DMS153 treated with DMSO at 0.1 percent for 48 hours (cell line): ENCODE data around the gene IGSF5.
"Not testable (repeated sequence)": the region's sequence is repeated elsewhere in the genome, so short reads cannot be mapped to it uniquely, and the experiment has no call there.

Source experiments
- DNase-seq: peaks from one replicate; lab custom pipeline; 2025; ENCODE audit not compliant: unreplicated experiment; lab: John Stamatoyannopoulos, UW

Gene IGSF5

DNA sequence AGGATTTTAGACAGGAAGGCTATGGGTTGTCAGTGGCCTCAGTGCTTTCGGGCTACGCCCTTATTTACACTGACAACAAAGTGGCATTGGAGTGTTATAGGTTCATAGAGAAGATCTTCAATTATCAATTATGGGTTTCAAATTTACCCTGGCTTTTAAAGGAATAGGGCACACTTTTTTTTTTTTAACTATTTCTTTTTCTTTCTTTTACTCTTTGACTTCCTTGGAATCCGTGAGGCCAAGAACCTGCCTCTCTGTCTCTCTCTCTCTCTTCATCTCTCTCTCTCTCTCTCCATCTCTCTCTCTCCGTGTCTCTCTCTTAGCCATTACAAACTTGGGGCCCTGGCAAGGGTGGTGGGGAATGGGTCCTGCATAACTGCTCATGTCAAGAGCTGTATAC lies at the start of gene IGSF5:
Gene IGSF5 (plus strand): TSS at position 301 of the 400 bp plus-strand sequence. CDS start 327 bp downstream, outside the sequence.
- not testable (repeated sequence) for DNase-seq

DNA sequence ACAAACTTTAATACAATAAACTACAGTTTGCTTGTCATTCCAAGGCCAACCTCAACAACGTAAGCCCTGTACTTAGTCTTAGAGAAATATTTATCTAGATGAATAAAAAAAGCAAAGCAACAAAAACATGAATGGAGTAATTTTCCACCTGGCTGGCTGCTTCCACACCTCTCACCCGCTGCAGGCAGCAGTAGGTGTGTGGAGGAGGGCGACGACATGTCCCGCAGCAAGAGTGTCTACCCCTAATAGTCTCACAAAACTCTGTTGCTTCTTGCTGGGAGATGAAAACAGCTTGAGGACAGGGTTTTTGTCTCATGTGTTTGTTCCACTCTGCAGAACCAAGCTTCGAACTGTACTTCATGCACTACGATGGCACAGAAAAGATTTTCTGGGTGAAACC lies 48.8 kb upstream of the IGSF5 start:
- no peak for DNase-seq

DNA sequence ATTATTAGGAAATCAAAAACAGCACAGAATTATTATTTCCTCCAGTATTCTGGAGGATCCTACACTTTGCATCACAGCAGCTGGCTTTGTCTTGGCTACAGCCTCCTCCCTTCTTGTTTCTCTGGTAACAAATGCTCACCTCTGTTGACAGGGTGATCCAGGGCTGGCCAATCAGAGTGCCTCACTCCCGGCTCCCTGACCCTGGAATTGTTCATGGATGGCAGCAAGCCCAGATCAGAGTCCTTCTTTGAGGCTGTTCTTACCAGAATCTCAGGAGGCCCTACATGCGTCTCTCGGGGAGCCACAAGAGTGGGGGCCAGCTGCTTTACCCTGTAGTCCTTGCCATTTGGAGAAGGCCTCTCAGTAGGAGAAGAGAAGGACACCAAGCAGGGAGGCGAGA lies 48.4 kb upstream of the IGSF5 start:
- DNase-seq: no peak

DNA sequence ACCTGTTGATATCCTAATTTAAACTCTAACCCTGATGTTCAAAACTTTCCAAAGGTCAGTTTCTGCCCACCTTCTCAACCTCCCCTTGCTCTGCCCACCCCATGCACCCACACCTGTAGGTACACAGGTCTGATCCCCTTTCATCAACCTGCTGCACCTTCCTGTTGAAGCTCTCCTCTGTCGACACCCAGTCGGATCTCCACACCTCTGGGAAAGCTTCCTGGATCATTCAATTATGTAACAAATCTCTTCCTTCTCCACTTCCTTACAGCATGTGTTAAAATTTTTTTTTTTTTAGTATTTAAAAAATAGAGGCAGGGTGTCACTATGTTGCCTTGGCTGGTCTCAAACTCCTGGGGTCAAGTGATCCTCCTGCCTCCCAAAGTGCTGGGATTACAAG lies 44.7 kb upstream of the IGSF5 start:
- DNase-seq: no peak

DNA sequence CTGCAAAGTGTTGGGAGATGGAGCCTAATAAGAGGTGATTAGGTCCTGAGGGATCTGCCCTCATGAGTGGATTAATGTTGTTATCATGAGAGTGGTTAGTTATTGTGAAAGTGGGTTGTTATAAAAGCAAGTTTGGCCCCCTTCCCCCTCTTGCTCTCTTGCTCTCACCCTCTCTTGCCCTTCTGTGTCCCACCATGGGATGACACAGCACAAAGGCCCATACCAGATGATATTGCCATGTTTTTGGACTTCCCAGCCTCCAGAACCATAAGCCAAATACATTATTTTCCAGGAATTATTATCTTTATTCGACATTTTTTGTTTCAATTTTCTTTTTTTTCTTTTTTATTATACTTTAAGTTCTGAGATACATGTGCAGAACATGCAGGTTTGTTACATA lies 41.4 kb upstream of the IGSF5 start:
- no peak for DNase-seq

DNA sequence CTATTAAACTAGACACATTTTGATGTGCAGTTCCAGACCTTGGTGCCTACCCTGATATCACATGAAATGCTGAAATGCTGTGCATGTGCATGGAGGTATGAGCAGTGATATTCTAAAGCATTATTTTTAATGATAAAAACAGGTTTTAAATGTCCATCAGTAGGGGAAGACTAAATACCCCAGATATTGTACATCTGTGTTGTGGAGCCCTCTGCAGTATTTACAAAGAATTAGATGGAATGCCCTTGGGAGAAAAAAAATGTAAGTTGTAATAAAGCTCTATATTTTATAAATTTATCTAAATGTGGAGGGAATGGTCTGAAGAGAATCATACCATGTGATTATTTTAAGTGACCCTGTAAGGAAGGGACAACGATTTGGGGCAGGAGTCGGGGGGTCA lies 39.1 kb upstream of the IGSF5 start:
- no peak for DNase-seq

DNA sequence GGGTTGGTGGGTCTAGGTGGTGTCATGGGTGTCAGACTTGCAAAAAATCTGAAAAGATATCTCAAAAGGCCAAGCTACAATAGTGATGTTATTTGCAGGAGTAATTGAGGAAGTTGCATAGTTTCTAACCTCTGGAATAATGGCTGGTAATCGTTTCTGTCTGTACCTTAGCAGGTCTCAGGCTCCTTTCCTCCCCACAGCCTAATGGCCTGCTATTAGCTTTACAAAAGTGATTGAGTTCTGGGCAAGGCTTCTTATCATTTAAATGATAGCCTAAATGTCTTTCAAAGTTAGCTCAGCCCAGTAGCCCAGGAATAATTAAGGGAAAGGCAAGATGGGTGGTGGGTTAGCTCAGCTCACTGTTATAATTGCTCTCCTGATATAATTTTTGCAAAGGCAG lies 37.7 kb upstream of the IGSF5 start:
- no peak for DNase-seq

DNA sequence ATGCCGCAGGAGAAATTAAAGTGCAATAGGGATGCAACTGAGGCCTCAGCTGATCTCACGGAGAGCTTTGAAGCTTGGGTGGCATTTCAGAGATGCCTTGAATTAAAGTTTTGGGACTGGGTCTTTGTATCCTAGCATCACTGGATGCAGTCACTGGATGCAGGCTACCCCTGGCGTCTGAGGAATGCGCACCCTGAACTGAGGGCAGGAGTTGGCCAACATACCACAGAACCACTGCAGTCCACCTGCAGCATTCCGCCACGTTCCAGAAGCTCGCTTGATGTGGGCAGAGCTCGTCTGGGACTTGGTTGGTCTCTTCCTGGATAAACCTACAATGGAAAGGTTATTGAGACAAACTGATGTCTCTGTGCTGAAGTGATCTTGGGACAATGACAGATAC lies 34.1 kb upstream of the IGSF5 start:
- DNase-seq: no peak

DNA sequence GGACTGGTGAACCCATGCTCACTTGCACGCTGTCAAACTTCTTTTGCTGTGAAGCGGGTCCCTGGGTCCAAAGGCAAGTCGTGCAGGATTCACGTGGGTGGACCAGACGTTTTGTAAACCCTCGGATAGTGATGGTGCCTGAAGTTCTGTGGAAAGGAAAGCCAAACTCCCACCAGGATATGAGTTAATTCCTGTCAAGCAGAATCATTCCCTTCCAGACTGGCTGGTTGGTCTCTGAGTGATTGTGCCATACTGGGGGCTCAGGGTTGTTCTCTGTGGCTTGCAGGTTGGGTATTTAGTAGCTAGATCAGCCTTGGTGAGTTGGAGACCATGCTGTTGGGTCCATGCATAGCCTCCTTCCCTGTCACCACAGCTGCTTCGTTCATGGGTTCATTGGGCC lies 32.7 kb upstream of the IGSF5 start:
- DNase-seq: no peak

DNA sequence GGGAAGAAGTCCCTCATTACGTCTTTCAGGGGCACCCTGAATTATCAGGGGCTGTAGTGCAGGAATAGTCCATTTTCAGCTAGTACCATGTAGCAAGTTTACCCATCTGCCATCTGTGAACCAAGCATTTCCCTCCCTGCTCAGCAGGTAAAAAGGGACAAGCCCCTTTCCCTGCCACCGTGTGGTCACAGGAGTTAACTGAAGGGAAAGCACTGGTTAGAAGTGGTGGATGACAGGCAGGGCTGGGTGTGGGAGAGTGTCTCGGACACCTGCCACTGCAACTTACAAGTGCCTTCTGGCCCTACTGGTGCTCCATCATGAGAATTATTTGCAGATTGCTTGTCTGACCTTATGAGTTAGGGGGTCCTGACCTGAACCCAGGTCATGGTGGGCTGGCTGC lies 32.0 kb upstream of the IGSF5 start:
- DNase-seq: no peak

DNA sequence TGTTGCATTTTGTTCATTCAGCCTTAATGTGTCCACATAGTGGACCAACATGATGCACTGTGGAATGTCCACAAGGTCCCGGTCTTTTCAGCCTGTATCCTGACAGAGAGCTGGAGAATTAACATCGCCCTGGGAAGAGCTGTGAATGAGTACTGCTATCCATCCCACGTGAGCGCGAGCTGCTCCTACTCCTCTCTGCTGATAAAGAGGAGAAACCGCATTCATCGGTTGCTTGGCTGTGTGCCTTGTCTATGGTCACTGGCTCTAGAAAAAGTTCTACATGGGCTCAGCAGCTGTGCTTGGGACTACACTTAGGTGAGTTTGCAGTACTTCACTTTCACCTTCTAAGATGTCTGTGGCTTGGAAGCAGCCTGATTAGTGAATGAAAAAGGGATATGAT lies 31.1 kb upstream of the IGSF5 start:
- no peak for DNase-seq

DNA sequence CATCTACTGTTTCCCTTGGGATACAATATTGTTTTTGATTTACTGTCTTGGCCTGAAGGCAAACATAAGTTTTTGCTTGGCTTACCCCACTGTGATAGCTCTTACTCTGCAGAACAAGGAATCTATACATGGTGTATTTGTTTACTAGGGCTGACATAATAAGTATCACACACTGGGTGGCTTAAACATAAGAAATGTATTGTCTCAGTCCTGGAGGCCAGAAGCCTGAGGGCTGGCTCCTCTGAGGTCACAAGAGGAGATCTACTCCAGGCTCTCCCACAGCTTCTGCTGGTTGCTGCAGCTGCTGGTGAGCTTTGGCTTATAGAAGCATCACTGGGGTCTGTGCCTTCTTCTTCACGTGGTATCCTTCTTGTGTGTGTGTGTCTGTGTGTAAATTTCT lies 30.7 kb upstream of the IGSF5 start:
- DNase-seq: no peak

DNA sequence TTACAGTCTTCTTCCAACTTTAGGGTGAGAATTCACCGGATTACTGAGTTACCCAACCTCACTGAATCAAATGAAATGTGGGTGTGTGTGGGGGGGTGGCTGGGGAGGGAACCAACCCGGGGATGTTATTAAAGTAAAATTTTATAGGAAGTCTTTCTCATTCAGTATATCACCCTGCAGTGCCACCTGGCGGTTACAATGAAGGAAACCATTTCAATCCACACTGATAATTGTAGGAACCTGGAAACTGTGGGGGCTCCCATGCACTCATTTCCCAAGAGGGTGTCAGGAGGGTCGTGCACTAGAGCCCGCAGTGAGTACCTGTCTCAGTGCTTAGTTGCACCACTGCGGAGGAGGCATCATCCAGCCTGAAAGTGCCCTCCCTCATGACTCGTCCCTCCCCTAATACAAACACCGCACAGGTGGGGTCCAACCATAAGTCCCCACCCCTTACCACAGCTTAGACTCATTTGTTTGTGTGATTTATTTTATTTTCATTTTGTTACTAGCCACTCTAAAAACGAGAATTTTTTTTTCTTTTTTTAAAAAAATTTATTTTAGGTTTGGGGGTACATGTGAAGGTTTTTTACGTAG lies 29.1 kb upstream of the IGSF5 start:
- DNase-seq: peak; percentile 49

DNA sequence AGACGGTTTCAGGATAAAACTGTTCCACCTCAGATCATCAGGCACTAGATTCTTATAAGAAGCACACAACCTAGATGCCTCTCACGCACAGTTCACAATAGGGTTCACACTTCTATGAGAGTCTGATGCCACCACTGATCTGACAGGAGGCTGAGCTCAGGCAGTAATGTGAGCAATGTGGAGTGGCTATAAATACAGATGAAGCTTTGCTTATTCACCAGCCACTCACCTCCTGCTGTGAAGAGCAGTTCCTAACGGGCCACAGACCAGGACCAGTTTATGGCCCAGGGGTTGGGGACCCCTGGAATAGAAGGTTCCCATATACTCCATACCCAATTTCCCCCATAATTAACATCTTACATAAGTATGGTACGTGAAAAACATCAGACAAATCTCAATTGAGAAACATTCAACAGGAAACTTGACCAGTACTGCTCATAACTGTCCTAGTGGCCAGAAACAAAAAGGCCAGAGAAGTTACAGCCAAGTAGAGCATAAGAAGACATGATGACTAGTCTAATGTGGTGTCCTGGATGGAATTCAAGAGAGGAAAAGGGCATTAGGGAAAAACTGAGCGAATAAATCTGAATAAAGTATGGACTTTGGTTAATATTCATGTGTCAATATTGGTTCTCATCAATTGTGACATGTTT lies 24.7 kb upstream of the IGSF5 start:
- DNase-seq: no peak

DNA sequence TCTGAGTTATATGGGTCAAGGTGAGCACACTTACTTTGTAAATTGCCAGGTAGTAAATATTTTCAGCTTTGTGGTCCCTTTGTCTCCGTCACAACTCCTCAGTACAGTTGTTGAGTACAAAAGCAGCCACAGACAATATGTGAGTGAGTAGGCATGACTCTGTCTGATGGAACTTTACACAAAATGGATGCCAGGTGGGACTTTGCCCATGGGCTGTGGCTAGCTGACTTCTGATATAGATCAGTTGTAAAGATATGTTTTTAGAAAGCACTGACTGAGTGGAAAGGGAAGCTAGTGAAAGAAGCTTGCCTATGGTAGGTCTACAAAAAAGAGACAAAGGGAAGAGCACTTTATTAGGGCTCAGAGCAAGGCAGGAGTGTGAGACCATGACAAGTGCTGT lies 23.1 kb upstream of the IGSF5 start:
- DNase-seq: no peak

DNA sequence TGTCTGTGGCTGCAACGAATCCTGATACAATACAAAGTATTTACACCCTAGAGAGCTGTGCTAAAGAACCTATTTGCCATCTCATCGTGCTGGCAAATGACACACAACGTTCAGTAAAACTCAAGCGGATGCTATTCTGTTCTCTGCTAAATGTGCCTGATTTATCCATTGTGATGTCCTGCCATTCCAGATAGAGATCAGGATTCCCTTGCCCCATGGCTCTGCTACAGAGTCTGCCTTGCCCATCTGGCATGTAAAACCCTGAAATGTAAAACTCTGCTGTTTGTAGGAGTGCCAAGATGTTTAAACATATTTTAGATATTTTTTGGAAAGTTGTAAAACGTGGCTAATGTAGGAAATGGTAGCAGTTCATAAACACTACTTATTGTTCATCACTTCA lies 20.0 kb upstream of the IGSF5 start:
- no peak for DNase-seq

DNA sequence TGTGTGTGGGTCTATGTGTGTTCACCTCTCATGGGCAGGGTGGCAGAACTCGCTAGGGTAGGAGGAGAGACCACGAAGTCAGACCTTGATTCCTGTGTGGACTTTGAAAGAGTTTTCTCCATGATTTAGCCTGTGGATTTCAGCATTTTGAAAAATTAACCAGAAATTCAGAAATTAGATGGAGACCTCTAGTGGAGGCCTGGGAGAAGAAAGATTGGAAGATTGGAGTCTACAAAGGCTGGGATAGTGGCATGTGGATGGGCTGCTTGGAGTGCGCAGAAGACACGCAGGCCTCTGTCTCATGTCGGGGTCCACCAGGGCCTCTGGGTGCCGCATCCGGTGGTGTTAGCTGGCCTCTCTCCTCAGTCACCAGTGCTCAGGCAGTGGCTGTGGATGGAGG lies 18.9 kb upstream of the IGSF5 start:
- no peak for DNase-seq

DNA sequence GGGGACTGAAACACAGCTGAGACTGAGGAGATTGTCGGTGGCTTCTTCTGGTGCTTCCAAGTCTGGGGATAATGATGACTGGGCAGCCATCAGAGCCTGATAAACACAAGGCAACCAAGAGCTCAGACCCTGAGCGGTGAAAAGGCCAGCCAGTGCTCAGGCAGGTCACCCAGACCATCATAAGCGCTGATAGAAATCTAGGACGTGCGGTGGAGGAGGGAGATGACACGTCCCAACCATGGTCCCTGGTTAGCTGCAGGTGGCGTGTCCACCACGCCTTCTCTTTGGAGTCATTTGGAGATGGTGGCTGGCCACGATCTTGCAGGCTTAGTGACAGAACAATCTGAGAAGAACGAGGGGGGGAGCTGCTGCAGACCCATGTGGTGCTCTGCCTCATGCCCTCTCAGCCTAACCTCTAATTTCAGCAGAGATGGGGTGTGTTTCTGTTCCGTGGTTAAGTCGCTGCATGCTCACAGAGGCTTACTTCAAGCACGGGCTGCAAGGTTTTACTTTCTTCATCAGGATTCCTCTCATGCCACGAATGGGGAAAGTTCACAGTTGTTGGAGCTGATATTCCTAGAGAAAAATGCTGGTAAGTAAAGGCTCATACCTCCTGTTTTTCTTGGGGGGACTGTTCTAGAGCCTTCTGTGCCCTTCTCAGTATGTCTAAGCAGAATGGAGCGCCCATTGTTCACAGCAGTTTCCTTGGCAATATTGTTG lies 17.4 kb upstream of the IGSF5 start:
- DNase-seq: no peak

DNA sequence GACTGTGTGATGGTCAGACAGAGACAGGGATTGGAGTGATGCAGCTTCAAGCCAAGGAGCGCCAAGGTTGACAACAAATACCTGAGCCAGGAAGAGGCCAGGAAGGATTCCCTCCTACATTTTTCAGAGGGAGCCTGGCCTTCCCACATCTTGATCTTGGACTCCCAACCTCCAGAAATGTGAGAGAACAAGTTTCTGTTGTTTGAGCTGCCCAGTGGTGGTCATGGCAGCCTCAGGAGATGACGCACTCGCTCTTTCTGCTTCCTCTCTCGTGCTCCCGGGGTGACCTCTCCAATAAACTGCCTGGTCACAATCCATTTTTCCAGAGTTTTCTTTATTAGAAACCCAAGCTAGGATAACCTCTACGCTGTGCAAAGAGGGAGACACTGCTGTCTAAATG lies 16.6 kb upstream of the IGSF5 start:
- no peak for DNase-seq

DNA sequence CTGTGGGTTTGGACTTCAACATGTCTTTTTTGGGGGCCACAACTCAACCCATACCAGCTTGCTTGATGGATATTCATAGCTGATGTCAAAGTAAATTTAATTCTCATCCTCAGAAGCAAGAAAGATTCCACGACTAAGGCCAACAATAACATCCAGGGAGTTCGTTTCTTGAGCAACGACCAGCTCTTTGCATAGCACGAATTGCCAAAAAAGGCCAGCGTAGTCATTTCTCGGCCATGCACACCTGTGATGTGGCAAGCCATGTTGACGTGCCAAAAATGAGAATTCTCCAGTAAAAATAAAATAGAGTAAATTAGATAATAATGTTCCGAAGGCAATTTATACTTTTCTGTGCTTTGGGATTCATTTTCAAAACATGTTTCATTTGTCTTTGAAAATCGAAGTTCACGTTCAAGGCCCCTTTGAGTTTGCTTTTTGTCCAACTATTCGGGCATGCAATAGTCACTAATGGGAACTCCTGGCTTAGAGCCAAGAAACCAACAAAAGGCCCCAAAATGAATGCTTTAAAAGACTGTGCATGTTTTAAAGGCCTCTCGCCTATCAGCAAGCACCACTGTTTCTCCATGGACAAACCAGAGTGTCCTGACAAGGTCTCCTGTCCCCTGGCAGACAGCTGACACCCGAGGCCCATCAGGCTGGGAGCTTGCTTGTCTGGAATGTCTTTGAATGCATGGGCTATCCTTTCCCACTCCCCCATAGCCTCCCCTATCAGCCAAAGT lies 14.4 kb upstream of the IGSF5 start:
- DNase-seq: no peak

DNA sequence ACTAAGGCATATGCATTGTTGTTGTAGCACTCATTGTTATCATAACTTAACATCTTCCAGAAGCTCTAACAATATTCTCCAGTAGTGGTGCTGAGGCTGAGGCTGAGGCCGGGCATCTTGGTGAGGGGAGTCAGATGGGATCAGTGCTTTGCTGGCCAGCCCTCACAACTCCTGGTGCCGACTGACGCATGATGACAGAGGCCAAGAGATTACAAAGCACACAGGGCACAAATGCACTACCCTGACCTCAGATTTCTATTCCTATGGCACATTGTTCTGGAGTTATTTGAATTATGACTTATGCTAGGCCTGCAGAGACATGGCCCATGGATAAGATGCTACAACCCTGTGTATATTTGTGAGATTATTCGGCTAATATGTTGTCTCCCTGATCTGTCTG lies 8.3 kb upstream of the IGSF5 start:
- no peak for DNase-seq
